K562 (cell line): ENCODE measurements around the gene GAPDH. TPM values are rescaled to one million over a fixed set of nuclear protein-coding genes. Genes with fewer than 3 reads are reported as not detected.
A peak's percentile ranks its signal among the peaks of the same experiment; 100 is the strongest.

Experiments
- AFF1 ChIP-seq, 2 experiments: fragments of 450-650 bp; IDR thresholded peaks; 2 replicates each; pipeline ENCODE4 v1.6.1; 2018; ENCODE audit warnings: mild to moderate bottlenecking in 2 of 2, low read depth in 1 of 2; ENCODE audit not compliant: partially characterized antibody in 2 of 2
- CBFA2T3 ChIP-seq: fragments of 450-650 bp; IDR thresholded peaks from 2 replicates; pipeline ENCODE4 v1.6.1; 2017
- CREB3 ChIP-seq: fragments of 450-650 bp; conservative IDR thresholded peaks from 2 replicates; pipeline ENCODE4 v1.6.1; 2016; ENCODE audit warnings: missing genetic modification characterization, low read depth, mild to moderate bottlenecking, missing compliant biosample characterization, moderate library complexity
- DIDO1 ChIP-seq: fragments of 450-650 bp; IDR thresholded peaks from 2 replicates; pipeline ENCODE4 v1.6.1; 2016; ENCODE audit warnings: low read depth, missing biosample characterization, missing genetic modification characterization
- HNRNPUL1 ChIP-seq: fragments of 200-400 bp; formaldehyde crosslinking; IDR thresholded peaks from 2 replicates; pipeline ENCODE4 v1.6.1; 2017; ENCODE audit warnings: low read length
- RAD21 ChIP-seq, 2 experiments: fragments of 250-450 bp in 1 of 2; fragments of 450-650 bp in 1 of 2; sonication (Bioruptor Pico) in 1 of 2; formaldehyde crosslinking in 1 of 2; IDR thresholded peaks in 1 of 2; conservative IDR thresholded peaks in 1 of 2; 2 replicates each; pipeline versions ENCODE4 v1.4.0 to v1.8.0; 2020 to 2022; ENCODE audit warnings: mild to moderate bottlenecking in 2 of 2, moderate library complexity in 1 of 2
- UBTF ChIP-seq, 2 experiments: IDR thresholded peaks; 2 replicates each; pipeline ENCODE4 v1.6.1; 2012; ENCODE audit warnings: improper control_type of control experiment in 2 of 2, low read depth in 2 of 2, low read length in 2 of 2, borderline replicate concordance in 1 of 2
- ZBTB5 ChIP-seq: fragments of 450-650 bp; IDR thresholded peaks from 2 replicates; pipeline ENCODE4 v1.6.1; 2017; ENCODE audit warnings: antibody characterized with exemption
- ZNF507 ChIP-seq: conservative IDR thresholded peaks from 2 replicates; pipeline ENCODE4 v1.6.1; 2017; ENCODE audit warnings: missing genetic modification characterization, missing compliant biosample characterization
- polyA plus RNA-seq, 8 experiments: library from polyadenylated mRNA; depleted of rRNA in 4 of 8; stranded (reverse) in 5 of 8; unstranded in 3 of 8; fragments of >200 nt; fragmentation: Nextera tagmentation in 2 of 8; fragmentation: Illumina TruSeq in 1 of 8; extraction: Ambion mirVana in 2 of 8; extraction: Trizol in 1 of 8; gene quantifications; 2 replicates each; pipeline versions ENCODE4 v1.2.1 to v1.2.3, GENCODE V29; 2011 to 2014; ENCODE audit warnings: inconsistent platforms in 1 of 8, missing spikeins in 1 of 8
- total RNA-seq, 7 experiments: library from RNA; depleted of rRNA in 6 of 7; stranded (reverse); fragments of >200 nt in 6 of 7; fragmentation: Illumina TruSeq in 2 of 7; extraction: Trizol in 2 of 7; gene quantifications; 2 replicates each; pipeline versions ENCODE4 v1.2.1 to v1.2.3, GENCODE V29; 2011 to 2021; ENCODE audit warnings: low replicate concordance in 1 of 7

The GAPDH gene
- total and polyA plus RNA-seq, 9 of the 15 experiments (the other 6 are each of a cell fraction or from before 2014, with no cell fraction given) = 2,206 to 6,793 (median 4,217) TPM

- no peak for TF ChIP-seq HNRNPUL1
- no peak for TF ChIP-seq RAD21 (CRISPR knock-in tag; conservative IDR thresholded peaks at IDR 0.05 in 1 of 2, IDR thresholded peaks at IDR 0.05 in 1 of 2)
- peak; percentile 96 for TF ChIP-seq CBFA2T3
- TF ChIP-seq CREB3 (tag) = no peak
- TF ChIP-seq DIDO1 (tag) = no peak
- TF ChIP-seq ZNF507 (tag) = no peak
- TF ChIP-seq ZBTB5 = no peak
- TF ChIP-seq UBTF (IDR thresholded peaks at IDR 0.05; ENCODE audit: borderline replicate concordance in 1 of 2, low read depth in 2 of 2, low read length in 2 of 2) = no peak
- TF ChIP-seq AFF1 (IDR thresholded peaks at IDR 0.05; ENCODE audit: low read depth in 1 of 2, partially characterized antibody in 2 of 2) = no peak
Measured at GRCh38 chr12:6546016-6546415, 11.7 kb downstream of the GAPDH start (continued).
